ENCODE data around the gene C8B. TPM values are rescaled to one million over a fixed set of nuclear protein-coding genes. Genes with fewer than 3 reads are reported as not detected.

C8B gene
- polyA plus RNA-seq, 4 donors = 0.06 to 0.45 (median 0.15) TPM; not detected in 1

GRCh38 chr1:56922507-56922906 is 43.3 kb downstream of the C8B start:
- Histone ChIP-seq H3K27ac (ENCODE audit: low read depth in 1 of 3, low read length in 2 of 3) (no peak overlapping the region), H3K27me3 (ENCODE audit: control insufficient read depth in 3 of 3, insufficient read depth in 3 of 3, low read length in 3 of 3) (no peaks in the 10 kb centered on the region), H3K9me3 (ENCODE audit: control insufficient read depth in 2 of 2, insufficient read depth in 1 of 2, low read depth in 1 of 2, low read length in 1 of 2) (peaks cover 0 to 1% of the 10 kb centered on the region in 2 donors), H3K4me3 (ENCODE audit: low read depth in 1 of 3, low read length in 3 of 3) (no peak overlapping the region), H3K4me1 (ENCODE audit: control insufficient read depth in 3 of 3, insufficient read depth in 2 of 3, low read depth in 1 of 3, low read length in 2 of 3) (peaks cover 0 to 4% (median 0%) of the 10 kb centered on the region in 3 donors), H3K36me3 (ENCODE audit: control insufficient read depth in 3 of 3, insufficient read depth in 2 of 3, low read depth in 1 of 3, low read length in 3 of 3) (no peaks in the 10 kb centered on the region)
- no peak for DNase-seq
- FAIRE-seq = no peak
- WGBS, 3 donors = 82 to 100% (median 94%) methylated on average over 1 of the region's 1 CpG

GRCh38 chr1:56922070-56922469 is 43.7 kb downstream of the C8B start:
- Histone ChIP-seq H3K27me3 (ENCODE audit: control insufficient read depth in 3 of 3, insufficient read depth in 3 of 3, low read length in 3 of 3) (no peaks in the 10 kb centered on the region), H3K9me3 (ENCODE audit: control insufficient read depth in 2 of 2, insufficient read depth in 1 of 2, low read depth in 1 of 2, low read length in 1 of 2) (peaks cover 0 to 1% of the 10 kb centered on the region in 2 donors), H3K27ac (ENCODE audit: low read depth in 1 of 3, low read length in 2 of 3) (no peak overlapping the region), H3K4me3 (ENCODE audit: low read depth in 1 of 3, low read length in 3 of 3) (no peak overlapping the region), H3K4me1 (ENCODE audit: control insufficient read depth in 3 of 3, insufficient read depth in 2 of 3, low read depth in 1 of 3, low read length in 2 of 3) (peaks cover 0 to 4% (median 0%) of the 10 kb centered on the region in 3 donors), H3K36me3 (ENCODE audit: control insufficient read depth in 3 of 3, insufficient read depth in 2 of 3, low read depth in 1 of 3, low read length in 3 of 3) (no peaks in the 10 kb centered on the region)
- DNase-seq = peak in 1 of 2 donors; percentile 16
- 58 to 74% (median 71%) methylated on average over 4 of the region's 4 CpGs for WGBS, 3 donors
- no peak for FAIRE-seq

GRCh38 chr1:56921479-56921878 is 44.3 kb downstream of the C8B start:
- Histone ChIP-seq H3K4me1 (ENCODE audit: control insufficient read depth in 3 of 3, insufficient read depth in 2 of 3, low read depth in 1 of 3, low read length in 2 of 3) (peaks cover 0 to 4% (median 0%) of the 10 kb centered on the region in 3 donors), H3K27me3 (ENCODE audit: control insufficient read depth in 3 of 3, insufficient read depth in 3 of 3, low read length in 3 of 3) (no peaks in the 10 kb centered on the region), H3K36me3 (ENCODE audit: control insufficient read depth in 3 of 3, insufficient read depth in 2 of 3, low read depth in 1 of 3, low read length in 3 of 3) (no peaks in the 10 kb centered on the region), H3K27ac (ENCODE audit: low read depth in 1 of 3, low read length in 2 of 3) (no peak overlapping the region), H3K4me3 (ENCODE audit: low read depth in 1 of 3, low read length in 3 of 3) (no peak overlapping the region), H3K9me3 (ENCODE audit: control insufficient read depth in 2 of 2, insufficient read depth in 1 of 2, low read depth in 1 of 2, low read length in 1 of 2) (peaks cover 0 to 1% of the 10 kb centered on the region in 2 donors)
- FAIRE-seq (no peak), DNase-seq (no peak)
- 22 to 52% (median 38%) methylated on average over 1 of the region's 1 CpG for WGBS, 3 donors

GRCh38 chr1:56920591-56921001 is 45.2 kb downstream of the C8B start:
- Histone ChIP-seq H3K36me3 (ENCODE audit: control insufficient read depth in 3 of 3, insufficient read depth in 2 of 3, low read depth in 1 of 3, low read length in 3 of 3) (no peaks in the 10 kb centered on the region), H3K4me1 (ENCODE audit: control insufficient read depth in 3 of 3, insufficient read depth in 2 of 3, low read depth in 1 of 3, low read length in 2 of 3) (peaks cover 0 to 4% (median 0%) of the 10 kb centered on the region in 3 donors), H3K27me3 (ENCODE audit: control insufficient read depth in 3 of 3, insufficient read depth in 3 of 3, low read length in 3 of 3) (no peaks in the 10 kb centered on the region), H3K4me3 (ENCODE audit: low read depth in 1 of 3, low read length in 3 of 3) (no peak overlapping the region), H3K27ac (ENCODE audit: low read depth in 1 of 3, low read length in 2 of 3) (no peak overlapping the region), H3K9me3 (ENCODE audit: control insufficient read depth in 2 of 2, insufficient read depth in 1 of 2, low read depth in 1 of 2, low read length in 1 of 2) (peaks cover 0 to 1% of the 10 kb centered on the region in 2 donors)
- FAIRE-seq = no peak
- DNase-seq = no peak
- 53 to 86% (median 85%) methylated on average over 2 of the region's 2 CpGs for WGBS, 3 donors

- Histone ChIP-seq H3K36me3 (ENCODE audit: control insufficient read depth in 3 of 3, insufficient read depth in 2 of 3, low read depth in 1 of 3, low read length in 3 of 3) (no peaks in the 10 kb centered on the region), H3K27me3 (ENCODE audit: control insufficient read depth in 3 of 3, insufficient read depth in 3 of 3, low read length in 3 of 3) (peaks cover 0 to 2% (median 0%) of the 10 kb centered on the region in 3 donors), H3K9me3 (ENCODE audit: control insufficient read depth in 2 of 2, insufficient read depth in 1 of 2, low read depth in 1 of 2, low read length in 1 of 2) (peaks cover 0 to 1% of the 10 kb centered on the region in 2 donors), H3K27ac (ENCODE audit: low read depth in 1 of 3, low read length in 2 of 3) (no peak overlapping the region), H3K4me1 (ENCODE audit: control insufficient read depth in 3 of 3, insufficient read depth in 2 of 3, low read depth in 1 of 3, low read length in 2 of 3) (peaks cover 0 to 4% (median 0%) of the 10 kb centered on the region in 3 donors), H3K4me3 (ENCODE audit: low read depth in 1 of 3, low read length in 3 of 3) (no peak overlapping the region)
- DNase-seq (no peak), FAIRE-seq (no peak)
- WGBS, 3 donors = 79 to 95% (median 88%) methylated on average over 5 of the region's 5 CpGs
Measured at GRCh38 chr1:56917356-56917755, 48.5 kb downstream of the C8B start.

GRCh38 chr1:56916630-56917029 is 49.2 kb downstream of the C8B start:
- no peak overlapping the region for H3K27ac ChIP-seq (ENCODE audit: low read depth in 1 of 3, low read length in 2 of 3)
- peaks cover 0 to 7% (median 0%) of the 10 kb centered on the region in 3 donors for H3K4me1 ChIP-seq (ENCODE audit: control insufficient read depth in 3 of 3, insufficient read depth in 2 of 3, low read depth in 1 of 3, low read length in 2 of 3)
- H3K36me3 ChIP-seq (ENCODE audit: control insufficient read depth in 3 of 3, insufficient read depth in 2 of 3, low read depth in 1 of 3, low read length in 3 of 3) = no peaks in the 10 kb centered on the region
- WGBS, 3 donors = 80 to 89% (median 87%) methylated on average over 3 of the region's 3 CpGs
- H3K4me3 ChIP-seq (ENCODE audit: low read depth in 1 of 3, low read length in 3 of 3) = no peak overlapping the region
- no peak for DNase-seq
- no peaks in the 10 kb centered on the region for H3K9me3 ChIP-seq (ENCODE audit: control insufficient read depth in 2 of 2, insufficient read depth in 1 of 2, low read depth in 1 of 2, low read length in 1 of 2)
- H3K27me3 ChIP-seq (ENCODE audit: control insufficient read depth in 3 of 3, insufficient read depth in 3 of 3, low read length in 3 of 3) = peaks cover 0 to 2% (median 0%) of the 10 kb centered on the region in 3 donors
- no peak for FAIRE-seq

- no peak for FAIRE-seq
- 22 to 52% (median 27%) methylated on average over 4 of the region's 4 CpGs for WGBS, 3 donors
Measured at GRCh38 chr1:56915960-56916359, 49.9 kb downstream of the C8B start.

GRCh38 chr1:56912325-56912724 is 53.5 kb downstream of the C8B start:
- DNase-seq (no peak), FAIRE-seq (no peak)
- peaks cover 0 to 40% (median 0%) of the 10 kb centered on the region in 3 donors for H3K4me1 ChIP-seq (ENCODE audit: control insufficient read depth in 3 of 3, insufficient read depth in 2 of 3, low read depth in 1 of 3, low read length in 2 of 3)
- no peak overlapping the region for H3K27ac ChIP-seq (ENCODE audit: low read depth in 1 of 3, low read length in 2 of 3)
- peaks cover 0 to 2% (median 0%) of the 10 kb centered on the region in 3 donors for H3K27me3 ChIP-seq (ENCODE audit: control insufficient read depth in 3 of 3, insufficient read depth in 3 of 3, low read length in 3 of 3)
- 83 to 86% (median 86%) methylated on average over 12 of the region's 12 CpGs for WGBS, 3 donors
- no peak overlapping the region for H3K4me3 ChIP-seq (ENCODE audit: low read depth in 1 of 3, low read length in 3 of 3)
- no peaks in the 10 kb centered on the region for H3K9me3 ChIP-seq (ENCODE audit: control insufficient read depth in 2 of 2, insufficient read depth in 1 of 2, low read depth in 1 of 2, low read length in 1 of 2)
- H3K36me3 ChIP-seq (ENCODE audit: control insufficient read depth in 3 of 3, insufficient read depth in 2 of 3, low read depth in 1 of 3, low read length in 3 of 3) = no peaks in the 10 kb centered on the region

More at GRCh38 chr1:56915960-56916359, 49.9 kb downstream of the C8B start:
- H3K9me3 ChIP-seq (ENCODE audit: control insufficient read depth in 2 of 2, insufficient read depth in 1 of 2, low read depth in 1 of 2, low read length in 1 of 2) = no peaks in the 10 kb centered on the region
- DNase-seq = peak; percentile 36 to 44
- H3K4me3 ChIP-seq (ENCODE audit: low read depth in 1 of 3, low read length in 3 of 3) = no peak overlapping the region
- no peaks in the 10 kb centered on the region for H3K36me3 ChIP-seq (ENCODE audit: control insufficient read depth in 3 of 3, insufficient read depth in 2 of 3, low read depth in 1 of 3, low read length in 3 of 3)
- H3K4me1 ChIP-seq (ENCODE audit: control insufficient read depth in 3 of 3, insufficient read depth in 2 of 3, low read depth in 1 of 3, low read length in 2 of 3) = peaks cover 0 to 13% (median 0%) of the 10 kb centered on the region in 3 donors
- H3K27ac ChIP-seq (ENCODE audit: low read depth in 1 of 3, low read length in 2 of 3) = no peak overlapping the region
- peaks cover 0 to 2% (median 0%) of the 10 kb centered on the region in 3 donors for H3K27me3 ChIP-seq (ENCODE audit: control insufficient read depth in 3 of 3, insufficient read depth in 3 of 3, low read length in 3 of 3)
